GM18517 (cell line): ENCODE results near the gene CHI3L1.

Experiments
- ATAC-seq: cut with Tn5 transposase; IDR thresholded peaks from one replicate; pipeline ENCODE4 v1.9.1; 2021; ENCODE audit warnings: mild to moderate bottlenecking, moderate library complexity; ENCODE audit not compliant: unreplicated experiment

Gene CHI3L1

GRCh38 chr1:203181586-203182386, 4.7 kb downstream of the CHI3L1 start:
- no peak for ATAC-seq

- ATAC-seq, result no peak
Measured at GRCh38 chr1:203180611-203181330, 5.7 kb downstream of the CHI3L1 start.

GRCh38 chr1:203179667-203180005, 6.9 kb downstream of the CHI3L1 start:
- ATAC-seq, result no peak

GRCh38 chr1:203178821-203179666, 7.5 kb downstream of the CHI3L1 start:
- no peak for ATAC-seq

- no peak for ATAC-seq
Measured at GRCh38 chr1:203178083-203178482, 8.4 kb downstream of the CHI3L1 start.

GRCh38 chr1:203177470-203178039, 8.9 kb downstream of the CHI3L1 start:
- ATAC-seq, result no peak

GRCh38 chr1:203177036-203177405, 9.5 kb downstream of the CHI3L1 start:
- no peak for ATAC-seq

- no peak for ATAC-seq
Measured at GRCh38 chr1:203176273-203177035, 10.1 kb downstream of the CHI3L1 start.

GRCh38 chr1:203175827-203176241, 10.7 kb downstream of the CHI3L1 start:
- ATAC-seq, result no peak

- no peak for ATAC-seq
Measured at GRCh38 chr1:203175237-203175826, 11.2 kb downstream of the CHI3L1 start, which contains the start of gene MYBPH. MYBPH (minus strand) TSS chr1:203175826; CDS start chr1:203175755, 71 bp downstream.

GRCh38 chr1:203174324-203174985, 12.0 kb downstream of the CHI3L1 start:
- no peak for ATAC-seq

GRCh38 chr1:203173566-203173965, 12.9 kb downstream of the CHI3L1 start:
- ATAC-seq, result peak; percentile 91

GRCh38 chr1:203173011-203173555, 13.4 kb downstream of the CHI3L1 start:
- ATAC-seq, result no peak

GRCh38 chr1:203172184-203173010, 14.1 kb downstream of the CHI3L1 start:
- ATAC-seq, result no peak

- ATAC-seq, result no peak
Measured at GRCh38 chr1:203171341-203172183, 14.9 kb downstream of the CHI3L1 start.

- ATAC-seq, result no peak
Measured at GRCh38 chr1:203170625-203171330, 15.7 kb downstream of the CHI3L1 start.
